OCI-LY7 (cell line): ENCODE results near the gene BHMT2. TPM values are rescaled to one million over a fixed set of nuclear protein-coding genes. Genes with fewer than 3 reads are reported as not detected.

Experiments
- BruUV-seq: library from RNA; stranded (reverse); fragments of 400-500 nt; replicated peaks from 2 replicates; lab custom pipeline; 2021; lab: Mats Ljungman, UMichigan
- CTCF ChIA-PET: fragments of 300-600 bp; sonication (Branson Sonifier 250); formaldehyde crosslinking; loops from one replicate; lab custom pipeline; 2022; ENCODE audit warnings: antibody characterized with exemption; ENCODE audit not compliant: unreplicated experiment; lab: Charles Lee
- POLR2A ChIA-PET: fragments of 300-600 bp; sonication (Branson Sonifier 250); formaldehyde crosslinking; loops from one replicate; lab custom pipeline; 2022; ENCODE audit warnings: antibody characterized with exemption; lab: Charles Lee
- DNase-seq: peaks from one replicate; pipeline ENCODE4 v3.0.0-alpha.2; 2015; ENCODE audit warnings: low spot score
- H2AFZ ChIP-seq: fragments of 200-600 bp; sonication (generic), shearing (Covaris generic); 2 replicates; pipeline ENCODE4 v1.6.1; 2014; ENCODE audit warnings: mild to moderate bottlenecking, antibody characterized with exemption, low read length, moderate library complexity
- H3K27ac ChIP-seq: fragments of 200-600 bp; sonication (generic); 2 replicates; pipeline ENCODE4 v1.5.1; 2014; ENCODE audit warnings: mixed run types, low read depth, mild to moderate bottlenecking, moderate library complexity, low read length, inconsistent platforms; ENCODE audit not compliant: poor library complexity, severe bottlenecking
- H3K36me3 ChIP-seq: fragments of 200-600 bp; sonication (generic); 2 replicates; pipeline ENCODE4 v1.6.1; 2014; ENCODE audit warnings: mild to moderate bottlenecking, antibody characterized with exemption, low read length, moderate library complexity, mixed read lengths; ENCODE audit not compliant: insufficient read depth
- H3K4me1 ChIP-seq: fragments of 200-600 bp; sonication (generic); 2 replicates; pipeline ENCODE4 v1.5.1; 2014; ENCODE audit warnings: mild to moderate bottlenecking, low read length; ENCODE audit not compliant: insufficient read depth, poor library complexity, severe bottlenecking
- H3K4me2 ChIP-seq: fragments of 200-600 bp; sonication (generic); 2 replicates; pipeline ENCODE4 v1.6.1; 2014; ENCODE audit warnings: mild to moderate bottlenecking, low read length
- H3K4me3 ChIP-seq: fragments of 200-600 bp; sonication (generic); 2 replicates; pipeline ENCODE4 v1.5.1; 2014; ENCODE audit warnings: mild to moderate bottlenecking, low read depth, low read length; ENCODE audit not compliant: poor library complexity, severe bottlenecking
- H3K79me2 ChIP-seq: fragments of 200-600 bp; sonication (generic); 2 replicates; pipeline ENCODE4 v1.6.1; 2016; ENCODE audit warnings: low read depth, mild to moderate bottlenecking, low read length, moderate library complexity, mixed read lengths; ENCODE audit not compliant: insufficient read depth
- H3K9me2 ChIP-seq: fragments of 200-600 bp; sonication (generic); 2 replicates; pipeline ENCODE4 v1.6.1; 2016; ENCODE audit warnings: mild to moderate bottlenecking, low read length, mixed read lengths; ENCODE audit not compliant: insufficient read depth
- H3K9me3 ChIP-seq: fragments of 200-600 bp; sonication (generic); 2 replicates; pipeline ENCODE4 v1.6.1; 2014; ENCODE audit warnings: mild to moderate bottlenecking, mixed run types, low read length, mixed read lengths
- H4K20me1 ChIP-seq: fragments of 200-600 bp; sonication (generic); 2 replicates; pipeline ENCODE4 v1.6.1; 2014; ENCODE audit warnings: mild to moderate bottlenecking, antibody characterized with exemption, low read length, moderate library complexity, mixed read lengths; ENCODE audit not compliant: insufficient read depth
- CTCF ChIP-seq: fragments of 200-600 bp; sonication (generic); conservative IDR thresholded peaks from 2 replicates; pipeline ENCODE4 v1.5.1; 2014; ENCODE audit warnings: mild to moderate bottlenecking, antibody characterized with exemption, low read length, moderate library complexity, mixed read lengths
- EZH2phosphoT487 ChIP-seq: fragments of 200-600 bp; sonication (generic); IDR thresholded peaks from 2 replicates; pipeline ENCODE4 v1.6.1; 2018; ENCODE audit warnings: low read depth, borderline replicate concordance, mild to moderate bottlenecking, mixed run types, antibody characterized with exemption, low read length, moderate library complexity, mixed read lengths
- intact Hi-C: fragments of 100-400 bp; cut with micrococcal nuclease; formaldehyde crosslinking; loops from one replicate; pipeline ENCODE4 v1.10.0; 2022; ENCODE audit not compliant: unreplicated experiment
- total RNA-seq, 2 experiments: library from RNA; depleted of rRNA in 1 of 2; stranded (reverse); fragments of >200 nt in 1 of 2; shearing (Covaris generic) in 1 of 2; gene quantifications; 2 replicates each; pipeline ENCODE4 v1.2.3, GENCODE V29; 2014 to 2022

The BHMT2 gene
- total RNA-seq, 2 experiments from 2014 or later, result not detected

GRCh38 chr5:79021753-79022152 lies 47.8 kb upstream of the BHMT2 start:
- Histone ChIP-seq H3K36me3 (no peaks in the 10 kb centered on the region), H3K27ac (no peak overlapping the region), H4K20me1 (no peaks in the 10 kb centered on the region), H3K79me2 (no peaks in the 10 kb centered on the region), H2AFZ (no peak overlapping the region), H3K4me1 (no peaks in the 10 kb centered on the region), H3K9me2 (no peaks in the 10 kb centered on the region), H3K4me3 (no peak overlapping the region), H3K4me2 (no peak overlapping the region), H3K9me3 (no peaks in the 10 kb centered on the region)
- CTCF ChIA-PET, result no interaction called here
- DNase-seq, result peak; percentile 8
- intact Hi-C loops, result no loop called here
- no peak for TF ChIP-seq CTCF
- TF ChIP-seq EZH2phosphoT487, result no peak
- POLR2A ChIA-PET, result interaction anchor here (0.6 to 0.8 kb wide), 2 partner anchors 111 to 413 kb away, joined by 3 to 4 read pairs; no protein-coding TSS in a partner anchor
- BruUV-seq, result no TSS peak

GRCh38 chr5:79022771-79023170 lies 46.8 kb upstream of the BHMT2 start:
- Histone ChIP-seq H2AFZ (no peak overlapping the region), H3K9me3 (no peaks in the 10 kb centered on the region), H3K36me3 (no peaks in the 10 kb centered on the region), H3K9me2 (no peaks in the 10 kb centered on the region), H4K20me1 (no peaks in the 10 kb centered on the region), H3K4me1 (no peaks in the 10 kb centered on the region), H3K27ac (no peak overlapping the region), H3K4me3 (no peak overlapping the region), H3K79me2 (no peaks in the 10 kb centered on the region), H3K4me2 (no peak overlapping the region)
- ChIA-PET POLR2A (interaction anchor here (0.5 to 1.1 kb wide), 2 partner anchors 51 to 394 kb away, joined by 3 to 4 read pairs; no protein-coding TSS in a partner anchor), CTCF (interaction anchor here (0.5 kb wide), 1 partner anchor 450 kb away, joined by 3 read pairs; no protein-coding TSS in a partner anchor)
- no TSS peak for BruUV-seq
- DNase-seq, result no peak
- intact Hi-C loops, result no loop called here
- TF ChIP-seq EZH2phosphoT487 (no peak), CTCF (no peak)

GRCh38 chr5:79023348-79023747 lies 46.2 kb upstream of the BHMT2 start:
- Histone ChIP-seq H3K27ac (no peak overlapping the region), H3K4me3 (no peak overlapping the region), H3K79me2 (no peaks in the 10 kb centered on the region), H2AFZ (no peak overlapping the region), H3K9me3 (no peaks in the 10 kb centered on the region), H3K9me2 (no peaks in the 10 kb centered on the region), H3K36me3 (no peaks in the 10 kb centered on the region), H4K20me1 (no peaks in the 10 kb centered on the region), H3K4me2 (no peak overlapping the region), H3K4me1 (no peaks in the 10 kb centered on the region)
- intact Hi-C loops, result no loop called here
- ChIA-PET CTCF (no interaction called here), POLR2A (interaction anchor here (1.1 kb wide), 2 partner anchors 50 to 109 kb away, joined by 3 read pairs; no protein-coding TSS in a partner anchor)
- no peak for TF ChIP-seq CTCF
- TF ChIP-seq EZH2phosphoT487, result no peak
- DNase-seq, result no peak
- BruUV-seq, result no TSS peak
